ENCODE data around the gene TBX2. TPM values are rescaled to one million over a fixed set of nuclear protein-coding genes. Genes with fewer than 3 reads are reported as not detected.

Gene TBX2
- total and polyA plus RNA-seq, 2 of the 13 experiments (the other 11 are each of a cell fraction or from before 2014, with no cell fraction given): 2.8 to 15.3 TPM

DNA sequence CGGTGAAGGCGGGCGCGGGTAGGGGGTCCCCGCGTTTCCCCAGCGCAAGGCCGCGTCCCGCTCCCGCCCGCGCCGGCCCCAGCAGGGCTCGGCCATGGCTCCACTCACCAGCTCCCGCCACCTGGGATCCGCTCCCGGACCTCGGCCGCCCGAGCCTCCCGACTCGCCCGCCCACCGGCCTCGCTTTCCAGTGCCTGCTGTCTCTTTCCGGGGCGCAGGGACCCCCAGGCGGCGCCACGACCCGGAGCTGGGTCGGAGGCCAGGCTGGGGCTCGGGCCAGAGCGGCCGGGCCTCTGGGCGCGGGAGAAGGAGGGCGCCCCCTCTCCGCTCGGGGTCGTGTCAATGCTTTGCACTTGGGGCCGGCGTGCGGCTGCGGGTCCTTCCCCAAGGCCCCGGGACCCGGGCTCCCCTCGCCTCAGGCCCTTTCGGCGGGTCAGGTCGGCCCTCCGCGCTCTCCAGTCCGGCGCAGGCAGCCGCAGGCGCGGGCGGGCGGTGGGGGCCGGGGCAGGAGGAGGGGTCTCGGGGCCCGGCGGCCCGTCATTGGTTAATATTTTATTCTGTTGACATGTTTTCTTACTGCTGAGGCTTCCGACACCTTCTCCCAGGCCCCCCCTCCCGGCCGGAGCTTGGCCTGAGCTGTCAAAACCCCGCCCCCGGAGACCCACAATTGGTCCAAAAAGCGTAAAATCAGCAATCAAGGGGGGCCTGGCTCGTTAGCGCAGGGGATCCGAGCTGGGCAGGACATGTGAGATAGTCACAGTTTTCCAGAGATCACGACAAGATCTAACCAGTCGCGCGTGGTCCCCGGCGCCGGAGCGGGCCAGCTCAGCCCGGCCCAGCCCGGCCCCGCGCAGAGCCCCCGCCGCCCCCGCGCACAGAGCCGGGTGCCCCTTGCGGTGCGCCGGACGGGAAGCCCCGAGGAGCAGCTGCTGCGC, at the start of gene TBX2 (continued):
- TF ChIP-seq, protein P1, sequence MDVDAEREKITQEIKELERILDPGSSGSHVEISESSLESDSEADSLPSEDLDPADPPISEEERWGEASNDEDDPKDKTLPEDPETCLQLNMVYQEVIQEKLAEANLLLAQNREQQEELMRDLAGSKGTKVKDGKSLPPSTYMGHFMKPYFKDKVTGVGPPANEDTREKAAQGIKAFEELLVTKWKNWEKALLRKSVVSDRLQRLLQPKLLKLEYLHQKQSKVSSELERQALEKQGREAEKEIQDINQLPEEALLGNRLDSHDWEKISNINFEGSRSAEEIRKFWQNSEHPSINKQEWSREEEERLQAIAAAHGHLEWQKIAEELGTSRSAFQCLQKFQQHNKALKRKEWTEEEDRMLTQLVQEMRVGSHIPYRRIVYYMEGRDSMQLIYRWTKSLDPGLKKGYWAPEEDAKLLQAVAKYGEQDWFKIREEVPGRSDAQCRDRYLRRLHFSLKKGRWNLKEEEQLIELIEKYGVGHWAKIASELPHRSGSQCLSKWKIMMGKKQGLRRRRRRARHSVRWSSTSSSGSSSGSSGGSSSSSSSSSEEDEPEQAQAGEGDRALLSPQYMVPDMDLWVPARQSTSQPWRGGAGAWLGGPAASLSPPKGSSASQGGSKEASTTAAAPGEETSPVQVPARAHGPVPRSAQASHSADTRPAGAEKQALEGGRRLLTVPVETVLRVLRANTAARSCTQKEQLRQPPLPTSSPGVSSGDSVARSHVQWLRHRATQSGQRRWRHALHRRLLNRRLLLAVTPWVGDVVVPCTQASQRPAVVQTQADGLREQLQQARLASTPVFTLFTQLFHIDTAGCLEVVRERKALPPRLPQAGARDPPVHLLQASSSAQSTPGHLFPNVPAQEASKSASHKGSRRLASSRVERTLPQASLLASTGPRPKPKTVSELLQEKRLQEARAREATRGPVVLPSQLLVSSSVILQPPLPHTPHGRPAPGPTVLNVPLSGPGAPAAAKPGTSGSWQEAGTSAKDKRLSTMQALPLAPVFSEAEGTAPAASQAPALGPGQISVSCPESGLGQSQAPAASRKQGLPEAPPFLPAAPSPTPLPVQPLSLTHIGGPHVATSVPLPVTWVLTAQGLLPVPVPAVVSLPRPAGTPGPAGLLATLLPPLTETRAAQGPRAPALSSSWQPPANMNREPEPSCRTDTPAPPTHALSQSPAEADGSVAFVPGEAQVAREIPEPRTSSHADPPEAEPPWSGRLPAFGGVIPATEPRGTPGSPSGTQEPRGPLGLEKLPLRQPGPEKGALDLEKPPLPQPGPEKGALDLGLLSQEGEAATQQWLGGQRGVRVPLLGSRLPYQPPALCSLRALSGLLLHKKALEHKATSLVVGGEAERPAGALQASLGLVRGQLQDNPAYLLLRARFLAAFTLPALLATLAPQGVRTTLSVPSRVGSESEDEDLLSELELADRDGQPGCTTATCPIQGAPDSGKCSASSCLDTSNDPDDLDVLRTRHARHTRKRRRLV (CRISPR knock-in tag; IDR thresholded peaks at IDR 0.05): no peak; the same call in 1 of the 2 replicates
- TF ChIP-seq TSC22D2 (CRISPR knock-in tag; IDR thresholded peaks at IDR 0.05; ENCODE audit: borderline replicate concordance) (no peak), ZBTB21 (CRISPR knock-in tag; IDR thresholded peaks at IDR 0.05) (no peak), SNRNP70 (IDR thresholded peaks at IDR 0.05; ENCODE audit: low read depth, low read length) (no peak), ZIK1 (CRISPR knock-in tag; IDR thresholded peaks at IDR 0.05; ENCODE audit: borderline replicate concordance, low read depth) (no peak), ISX (CRISPR knock-in tag; conservative IDR thresholded peaks at IDR 0.05) (peak; percentile 88; the same call in 1 of the 2 replicates), TGIF2 (CRISPR knock-in tag; IDR thresholded peaks at IDR 0.05) (peak; percentile 60; the same call in 1 of the 2 replicates), MED13 (CRISPR knock-in tag; IDR thresholded peaks at IDR 0.05) (peak; percentile 63; the same call in 1 of the 2 replicates), ZNF766 (CRISPR knock-in tag; IDR thresholded peaks at IDR 0.05; ENCODE audit: borderline replicate concordance) (0 out of 2 replicates have a peak, but pooled peaks have one; percentile 50), KDM5B (CRISPR knock-in tag; IDR thresholded peaks at IDR 0.05; ENCODE audit: borderline replicate concordance) (peak; percentile 79; the same call in 1 of the 2 replicates), ZNF879 (CRISPR knock-in tag; IDR thresholded peaks at IDR 0.05) (no peak), SRF (IDR thresholded peaks at IDR 0.05; ENCODE audit: low read depth, low read length) (no peak), GABPA (IDR thresholded peaks at IDR 0.05; ENCODE audit: low read depth, low read length) (no peak), GABPA (CRISPR knock-in tag; IDR thresholded peaks at IDR 0.05; ENCODE audit: low read depth) (no peak), TEAD2 (CRISPR knock-in tag; IDR thresholded peaks at IDR 0.05) (peak; percentile 79; the same call in 1 of the 2 replicates)
- TF ChIP-seq, protein P2, sequence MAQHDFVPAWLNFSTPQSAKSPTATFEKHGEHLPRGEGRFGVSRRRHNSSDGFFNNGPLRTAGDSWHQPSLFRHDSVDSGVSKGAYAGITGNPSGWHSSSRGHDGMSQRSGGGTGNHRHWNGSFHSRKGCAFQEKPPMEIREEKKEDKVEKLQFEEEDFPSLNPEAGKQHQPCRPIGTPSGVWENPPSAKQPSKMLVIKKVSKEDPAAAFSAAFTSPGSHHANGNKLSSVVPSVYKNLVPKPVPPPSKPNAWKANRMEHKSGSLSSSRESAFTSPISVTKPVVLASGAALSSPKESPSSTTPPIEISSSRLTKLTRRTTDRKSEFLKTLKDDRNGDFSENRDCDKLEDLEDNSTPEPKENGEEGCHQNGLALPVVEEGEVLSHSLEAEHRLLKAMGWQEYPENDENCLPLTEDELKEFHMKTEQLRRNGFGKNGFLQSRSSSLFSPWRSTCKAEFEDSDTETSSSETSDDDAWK (CRISPR knock-in tag; IDR thresholded peaks at IDR 0.05): no peak
- TF ChIP-seq, protein P3, sequence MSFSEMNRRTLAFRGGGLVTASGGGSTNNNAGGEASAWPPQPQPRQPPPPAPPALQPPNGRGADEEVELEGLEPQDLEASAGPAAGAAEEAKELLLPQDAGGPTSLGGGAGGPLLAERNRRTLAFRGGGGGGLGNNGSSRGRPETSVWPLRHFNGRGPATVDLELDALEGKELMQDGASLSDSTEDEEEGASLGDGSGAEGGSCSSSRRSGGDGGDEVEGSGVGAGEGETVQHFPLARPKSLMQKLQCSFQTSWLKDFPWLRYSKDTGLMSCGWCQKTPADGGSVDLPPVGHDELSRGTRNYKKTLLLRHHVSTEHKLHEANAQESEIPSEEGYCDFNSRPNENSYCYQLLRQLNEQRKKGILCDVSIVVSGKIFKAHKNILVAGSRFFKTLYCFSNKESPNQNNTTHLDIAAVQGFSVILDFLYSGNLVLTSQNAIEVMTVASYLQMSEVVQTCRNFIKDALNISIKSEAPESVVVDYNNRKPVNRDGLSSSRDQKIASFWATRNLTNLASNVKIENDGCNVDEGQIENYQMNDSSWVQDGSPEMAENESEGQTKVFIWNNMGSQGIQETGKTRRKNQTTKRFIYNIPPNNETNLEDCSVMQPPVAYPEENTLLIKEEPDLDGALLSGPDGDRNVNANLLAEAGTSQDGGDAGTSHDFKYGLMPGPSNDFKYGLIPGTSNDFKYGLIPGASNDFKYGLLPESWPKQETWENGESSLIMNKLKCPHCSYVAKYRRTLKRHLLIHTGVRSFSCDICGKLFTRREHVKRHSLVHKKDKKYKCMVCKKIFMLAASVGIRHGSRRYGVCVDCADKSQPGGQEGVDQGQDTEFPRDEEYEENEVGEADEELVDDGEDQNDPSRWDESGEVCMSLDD (CRISPR knock-in tag; IDR thresholded peaks at IDR 0.05; ENCODE audit: borderline replicate concordance): peak; percentile 72; the same call in 1 of the 2 replicates
- TF ChIP-seq, protein P4, sequence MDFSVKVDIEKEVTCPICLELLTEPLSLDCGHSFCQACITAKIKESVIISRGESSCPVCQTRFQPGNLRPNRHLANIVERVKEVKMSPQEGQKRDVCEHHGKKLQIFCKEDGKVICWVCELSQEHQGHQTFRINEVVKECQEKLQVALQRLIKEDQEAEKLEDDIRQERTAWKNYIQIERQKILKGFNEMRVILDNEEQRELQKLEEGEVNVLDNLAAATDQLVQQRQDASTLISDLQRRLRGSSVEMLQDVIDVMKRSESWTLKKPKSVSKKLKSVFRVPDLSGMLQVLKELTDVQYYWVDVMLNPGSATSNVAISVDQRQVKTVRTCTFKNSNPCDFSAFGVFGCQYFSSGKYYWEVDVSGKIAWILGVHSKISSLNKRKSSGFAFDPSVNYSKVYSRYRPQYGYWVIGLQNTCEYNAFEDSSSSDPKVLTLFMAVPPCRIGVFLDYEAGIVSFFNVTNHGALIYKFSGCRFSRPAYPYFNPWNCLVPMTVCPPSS (IDR thresholded peaks at IDR 0.05): no peak
